ENCODE results near the gene TCEA3.

TCEA3 gene
- long read RNA-seq, partial matches to known transcripts, result 2 of 11 reads
- long read RNA-seq, other reads (novel, unspliced or antisense), result 9 of 11 reads

DNA sequence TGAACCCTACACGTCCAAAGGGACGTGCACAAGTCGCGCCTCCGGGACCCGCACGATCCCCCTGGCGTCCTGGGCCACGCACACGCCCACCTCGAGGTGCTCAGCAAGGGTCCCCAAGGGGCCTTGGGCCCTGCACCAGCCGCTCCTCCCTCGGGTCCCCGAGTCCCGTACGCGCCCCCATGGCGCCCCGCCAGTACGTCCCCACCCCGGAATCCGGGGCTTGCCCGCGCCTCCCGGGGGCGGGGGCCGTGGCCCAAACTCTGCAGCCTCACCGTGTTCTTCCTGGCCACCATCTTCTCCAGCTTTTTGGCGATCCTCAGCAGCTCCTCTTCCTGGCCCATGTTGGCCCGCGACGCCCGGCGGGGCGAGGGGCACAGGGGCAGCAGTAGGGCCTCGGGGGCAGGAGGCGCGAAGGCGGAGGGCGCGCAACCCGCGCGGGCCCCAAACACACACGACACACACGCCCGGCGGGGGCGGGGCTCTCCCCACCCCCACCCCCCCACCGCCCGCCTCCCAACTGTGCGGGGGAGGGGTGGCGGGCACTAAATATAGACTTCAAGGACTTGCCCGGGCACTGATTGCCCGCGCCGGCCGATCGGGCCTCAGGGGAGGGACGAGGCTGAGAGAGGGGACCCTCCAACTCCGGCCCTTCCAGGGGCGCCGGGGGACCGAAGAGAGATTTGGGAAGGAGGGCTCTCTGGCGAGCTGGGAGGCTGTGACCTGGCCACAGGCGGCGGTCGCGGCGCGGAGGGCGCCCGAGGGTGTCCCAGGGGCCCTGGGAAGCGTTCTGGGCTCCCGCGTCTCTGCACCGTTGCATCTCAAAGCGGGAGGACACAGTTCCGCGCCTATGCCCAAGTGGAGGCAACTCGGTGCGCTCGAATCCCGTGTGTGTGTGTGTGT, at the start of gene TCEA3:
Gene TCEA3 (minus strand): TSS at position 456 of the 900 bp plus-strand sequence. CDS start 115 bp downstream, at position 341.
- Histone ChIP-seq H3K27me3 (ENCODE audit: insufficient read depth, poor library complexity, severe bottlenecking) (peaks cover 26% of the 10 kb centered on the region), H3K4me3 (replicated peaks; ENCODE audit: insufficient read depth, low read length) (no peak within 1 kb of the TSS), H3K27ac (replicated peaks) (no peak within 1 kb of the TSS)
- no peak for TF ChIP-seq REST (IDR thresholded peaks at IDR 0.05; ENCODE audit: insufficient replicate concordance, low read depth)
- TF ChIP-seq GABPA (IDR thresholded peaks at IDR 0.05; ENCODE audit: low read depth), result no peak
- TF ChIP-seq CTCF (IDR thresholded peaks at IDR 0.05; ENCODE audit: insufficient read depth, low read length), result no peak
- TF ChIP-seq SPI1 (IDR thresholded peaks at IDR 0.05; ENCODE audit: borderline replicate concordance, low read depth), result no peak
- no peak for TF ChIP-seq POLR2AphosphoS5 (IDR thresholded peaks at IDR 0.05; ENCODE audit: low read depth)
- DNase-seq (ENCODE audit: low read depth in 1 of 2, low spot score in 1 of 2), result no peak

DNA sequence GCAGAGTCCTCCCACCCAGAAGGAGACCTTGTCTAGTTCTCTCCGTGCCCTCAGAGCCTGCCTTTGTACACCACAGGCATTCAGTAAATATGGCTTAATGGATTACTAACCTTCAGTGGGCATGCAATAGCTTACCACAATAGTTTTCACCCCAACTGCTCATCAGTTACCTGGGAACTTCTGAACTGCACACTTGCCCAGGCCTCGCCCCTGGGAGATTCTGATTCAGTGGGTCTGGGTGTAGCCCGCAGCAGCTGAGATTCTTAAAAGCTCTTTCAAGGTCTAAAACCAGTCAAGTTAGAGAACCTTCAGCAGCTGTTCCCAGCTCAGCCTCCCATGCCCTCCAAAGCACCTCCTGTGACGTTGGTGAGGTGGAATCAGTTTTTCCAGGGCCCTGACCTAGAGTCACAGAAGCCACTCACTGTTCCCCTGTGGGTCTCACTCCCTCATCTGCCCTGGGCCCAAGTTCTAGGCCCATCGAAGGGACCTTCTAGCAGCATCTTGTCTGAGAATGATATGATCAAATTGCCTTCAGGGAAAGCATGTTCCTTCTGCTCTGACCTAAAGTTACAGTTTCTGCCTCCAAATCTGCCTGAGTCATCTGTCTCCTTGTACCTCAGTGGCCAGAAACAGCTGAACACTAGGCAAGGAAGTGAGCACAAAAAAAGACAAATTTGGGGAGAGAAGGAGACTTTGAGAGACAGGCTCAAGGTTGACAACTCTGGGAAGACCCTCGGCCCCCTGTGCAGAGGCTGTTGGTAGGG, 48.7 kb upstream of the TCEA3 start:
- peaks cover 4% of the 10 kb centered on the region for H3K27me3 ChIP-seq (ENCODE audit: insufficient read depth, poor library complexity, severe bottlenecking)
- TF ChIP-seq REST (IDR thresholded peaks at IDR 0.05; ENCODE audit: insufficient replicate concordance, low read depth), result no peak
- TF ChIP-seq POLR2AphosphoS5 (IDR thresholded peaks at IDR 0.05; ENCODE audit: low read depth), result no peak
- TF ChIP-seq SPI1 (IDR thresholded peaks at IDR 0.05; ENCODE audit: borderline replicate concordance, low read depth), result no peak
- TF ChIP-seq GABPA (IDR thresholded peaks at IDR 0.05; ENCODE audit: low read depth), result no peak
- no peak for TF ChIP-seq CTCF (IDR thresholded peaks at IDR 0.05; ENCODE audit: insufficient read depth, low read length)
- DNase-seq (ENCODE audit: low read depth in 1 of 2, low spot score in 1 of 2), result no peak
- no peak overlapping the region for H3K27ac ChIP-seq (replicated peaks)
- no peak overlapping the region for H3K4me3 ChIP-seq (replicated peaks; ENCODE audit: insufficient read depth, low read length)

DNA sequence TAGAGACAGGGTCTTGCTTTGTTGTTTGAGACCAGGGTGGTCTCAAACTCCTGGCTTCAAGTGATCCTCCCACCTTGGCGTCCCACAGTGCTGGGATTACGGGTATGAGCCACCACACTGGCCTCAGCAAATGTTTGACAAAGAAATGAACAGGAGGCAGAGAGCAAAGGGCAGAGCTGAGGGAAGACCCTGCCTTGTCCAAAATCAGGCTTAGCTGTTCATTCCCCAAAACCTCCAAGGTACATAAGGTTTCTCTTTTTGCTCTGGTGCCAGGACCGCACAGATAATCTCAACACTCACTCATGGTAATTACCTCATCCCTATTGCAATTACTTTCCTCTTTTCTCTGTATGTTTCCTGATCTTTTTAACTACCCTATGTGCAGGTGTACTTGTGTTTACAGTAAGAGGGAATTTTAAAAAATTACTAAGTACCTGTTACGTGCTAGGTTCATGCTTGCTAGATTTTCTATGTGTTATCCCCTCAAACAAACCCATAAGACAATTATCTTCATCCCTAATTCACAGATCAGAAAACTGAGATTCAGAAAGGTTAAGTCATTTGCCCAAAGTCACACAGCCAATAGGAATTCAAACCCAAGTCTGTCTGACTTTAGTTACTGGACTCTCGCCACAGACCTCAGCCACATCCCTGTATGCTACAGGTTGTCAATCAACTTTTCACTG, 47.9 kb upstream of the TCEA3 start:
- Histone ChIP-seq H3K27ac (replicated peaks) (no peak overlapping the region), H3K4me3 (replicated peaks; ENCODE audit: insufficient read depth, low read length) (no peak overlapping the region), H3K27me3 (ENCODE audit: insufficient read depth, poor library complexity, severe bottlenecking) (peaks cover 4% of the 10 kb centered on the region)
- no peak for DNase-seq (ENCODE audit: low read depth in 1 of 2, low spot score in 1 of 2)
- TF ChIP-seq CTCF (IDR thresholded peaks at IDR 0.05; ENCODE audit: insufficient read depth, low read length) (no peak), REST (IDR thresholded peaks at IDR 0.05; ENCODE audit: insufficient replicate concordance, low read depth) (no peak), SPI1 (IDR thresholded peaks at IDR 0.05; ENCODE audit: borderline replicate concordance, low read depth) (no peak), GABPA (IDR thresholded peaks at IDR 0.05; ENCODE audit: low read depth) (no peak)

All from HL-60 (cell line).